Germinal center (tissue), 1 donor: ENCODE results near the gene CEP170B.
A peak's percentile ranks its signal among the peaks of the same experiment; 100 is the strongest.
"Not testable (repeated sequence)": the region's sequence is repeated elsewhere in the genome, so short reads cannot be mapped to it uniquely, and the experiment has no call there.

Experiments
- DNase-seq: peaks from one replicate; pipeline ENCODE4 v3.0.0; 2012; ENCODE audit warnings: mixed read lengths, low spot score

The CEP170B gene

DNA sequence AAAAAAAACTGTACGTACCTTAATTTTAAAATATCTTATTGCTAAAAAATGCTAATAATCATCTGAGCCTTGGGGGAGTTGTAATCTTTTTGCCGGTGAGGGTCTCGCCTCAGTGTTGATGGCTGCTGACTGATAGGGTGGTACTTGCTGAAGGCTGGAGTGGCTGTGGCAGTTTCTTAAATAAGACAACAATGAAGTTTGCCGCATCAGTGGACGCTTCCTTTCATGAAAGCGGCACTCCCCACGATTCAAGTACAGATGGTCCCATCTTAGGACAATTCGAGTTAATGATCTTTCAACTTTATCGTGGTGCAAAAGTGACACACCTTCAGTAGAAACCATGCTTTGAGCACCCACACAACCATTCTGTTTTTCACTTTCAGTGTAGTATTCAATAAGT is 52.0 kb downstream of the CEP170B start:
- DNase-seq, result no peak

DNA sequence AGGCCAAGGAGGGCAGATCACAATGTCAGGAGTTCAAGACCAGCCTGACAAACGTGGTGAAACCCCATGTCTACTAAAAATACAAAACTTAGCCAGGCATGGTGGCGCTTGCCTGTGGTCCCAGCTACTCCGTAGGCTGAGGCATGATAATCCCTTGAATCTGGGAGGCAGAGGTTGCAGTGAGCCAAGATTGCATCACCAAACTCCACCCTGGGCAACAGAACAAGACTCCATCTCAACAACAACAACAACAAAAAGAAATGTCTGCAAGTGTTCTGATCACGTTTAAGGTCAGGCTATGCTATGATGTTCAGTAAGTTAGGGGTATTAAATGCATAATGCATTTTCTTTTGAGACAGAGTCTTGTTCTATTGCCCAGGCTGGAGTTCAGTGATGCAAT is 52.9 kb downstream of the CEP170B start:
- DNase-seq, result no peak

DNA sequence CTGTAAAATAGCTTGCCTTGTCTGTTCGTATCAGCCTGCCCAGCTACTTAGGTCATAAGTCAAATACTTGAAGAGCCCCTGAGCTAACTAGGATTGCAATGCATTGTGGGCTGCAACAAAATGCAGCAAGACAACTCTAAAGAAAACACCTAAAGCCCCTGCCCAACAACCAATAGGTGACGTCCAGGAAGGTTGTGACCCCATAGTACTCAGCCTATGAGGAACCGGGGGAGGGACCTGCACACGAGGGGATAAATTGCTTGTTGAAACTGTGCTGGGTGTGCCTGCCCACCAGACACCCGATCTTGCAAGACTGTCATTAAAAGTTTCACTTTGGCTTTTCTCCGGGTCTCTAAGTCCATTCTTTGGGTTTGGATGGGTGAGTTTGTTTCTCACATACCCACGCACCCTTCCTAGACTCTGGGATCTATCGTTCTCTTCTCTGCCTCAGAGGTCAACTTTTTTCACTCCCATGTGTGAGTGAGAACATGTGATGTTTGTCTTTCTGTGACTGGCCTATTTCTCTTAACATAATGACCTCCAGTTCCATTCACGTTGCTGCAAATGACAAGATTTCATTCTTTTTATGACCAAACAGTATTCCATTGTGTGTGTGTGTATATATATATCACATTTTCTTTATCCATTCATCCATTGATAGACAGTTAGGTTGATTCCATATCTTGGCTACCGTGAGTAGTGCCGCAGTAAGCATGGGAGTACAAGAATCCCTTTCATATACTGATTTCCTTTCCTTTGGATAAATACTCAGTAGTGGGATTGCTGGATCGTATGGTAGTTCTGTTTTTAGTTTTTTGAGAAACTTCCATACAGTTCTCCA is 54.3 kb downstream of the CEP170B start:
- DNase-seq, result not testable (repeated sequence)

DNA sequence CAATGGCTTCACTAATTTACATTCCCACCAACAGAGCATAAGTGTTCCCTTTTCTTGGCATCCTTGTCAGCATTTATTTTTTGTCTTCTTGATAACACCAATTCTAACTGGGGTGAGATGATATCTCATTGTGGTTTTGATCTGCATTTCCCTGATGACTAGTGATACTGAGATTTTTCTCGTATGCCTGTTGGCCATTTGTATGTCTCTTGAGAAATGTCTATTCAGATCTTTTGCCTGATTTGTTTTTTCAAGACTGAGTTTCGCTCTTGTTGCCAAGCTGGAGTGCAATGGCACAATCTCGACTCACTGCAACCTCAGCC is 54.9 kb downstream of the CEP170B start:
- no peak for DNase-seq

DNA sequence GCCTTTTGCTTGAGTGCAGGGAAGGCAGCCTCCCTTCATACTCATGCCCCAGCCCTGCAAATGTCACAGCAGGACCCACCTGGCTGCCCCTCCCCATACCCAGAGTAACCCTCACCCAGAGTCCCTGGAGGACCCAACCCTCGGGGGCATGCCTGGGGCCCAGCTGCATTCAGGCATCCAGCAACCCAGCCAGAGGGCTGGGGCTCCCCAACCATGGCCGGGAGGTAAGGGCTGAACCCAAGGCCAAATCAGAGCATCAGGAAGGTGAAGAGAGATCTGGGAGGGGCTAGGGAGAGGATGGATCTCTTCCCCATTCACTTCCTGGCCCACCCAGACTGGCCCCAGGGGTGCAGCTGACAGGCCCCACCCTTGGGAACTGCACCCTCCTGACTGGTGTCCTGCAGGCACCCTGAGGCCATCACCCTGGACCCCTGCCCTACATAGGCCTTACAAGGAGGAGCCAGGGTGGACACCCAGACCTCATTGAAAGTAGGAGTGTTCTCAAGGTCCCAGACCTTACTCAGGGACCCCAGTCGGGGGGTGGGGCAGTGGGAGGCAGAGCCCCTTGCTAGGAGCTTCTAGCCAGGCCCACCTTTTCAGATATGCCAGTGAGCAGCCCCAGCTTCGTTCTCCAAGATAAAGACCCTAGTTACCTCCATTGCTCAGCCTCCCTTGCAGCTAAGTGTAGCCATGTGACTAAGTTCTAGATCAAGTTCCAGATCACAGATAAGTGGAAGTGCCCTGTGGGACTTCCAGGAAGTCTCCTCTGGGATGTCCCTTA is 58.8 kb downstream of the CEP170B start:
- DNase-seq, result peak; percentile 48

DNA sequence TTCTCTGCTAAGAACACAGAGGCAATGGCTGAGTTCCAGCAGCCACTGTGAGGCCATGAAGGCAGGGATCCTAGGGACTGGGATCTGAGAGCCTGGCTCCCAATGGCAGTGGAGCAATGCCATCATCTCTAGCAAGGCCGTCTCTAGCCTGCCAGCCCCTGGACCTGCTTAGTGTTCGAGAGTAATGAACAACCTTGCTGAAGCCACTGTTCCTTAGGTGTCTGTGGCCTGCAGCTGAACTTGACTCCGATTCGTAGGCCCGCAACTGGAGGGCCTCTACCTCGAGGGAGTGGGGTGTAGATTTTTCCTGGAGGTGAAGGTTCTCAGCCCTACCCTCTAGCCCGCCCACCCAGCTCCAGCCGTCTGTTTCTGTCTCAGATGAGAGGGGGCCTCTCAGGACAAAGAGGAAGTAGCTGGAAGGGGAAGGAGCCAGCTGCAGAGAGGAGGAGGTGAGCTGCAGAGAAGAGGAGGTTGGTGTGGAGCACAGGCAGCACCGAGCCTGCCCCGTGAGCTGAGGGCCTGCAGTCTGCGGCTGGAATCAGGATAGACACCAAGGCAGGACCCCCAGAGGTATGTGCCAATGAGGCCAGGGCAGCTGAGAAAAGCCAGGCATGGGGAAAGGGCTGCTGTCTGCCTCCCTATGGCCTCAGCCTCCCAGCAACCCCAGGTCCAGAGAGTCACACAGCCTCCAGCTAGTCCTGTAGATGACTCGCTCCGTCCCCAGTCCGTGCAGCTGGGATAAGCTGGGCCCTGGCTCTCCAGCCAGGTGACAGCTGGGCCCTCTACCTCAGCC is 59.5 kb downstream of the CEP170B start, which contains the start of gene PLD4:
TSS of gene PLD4 (plus strand) at position 459 of the 793 bp plus-strand sequence. CDS start 2,262 bp downstream, outside the sequence.
- DNase-seq, result peak; percentile 75

DNA sequence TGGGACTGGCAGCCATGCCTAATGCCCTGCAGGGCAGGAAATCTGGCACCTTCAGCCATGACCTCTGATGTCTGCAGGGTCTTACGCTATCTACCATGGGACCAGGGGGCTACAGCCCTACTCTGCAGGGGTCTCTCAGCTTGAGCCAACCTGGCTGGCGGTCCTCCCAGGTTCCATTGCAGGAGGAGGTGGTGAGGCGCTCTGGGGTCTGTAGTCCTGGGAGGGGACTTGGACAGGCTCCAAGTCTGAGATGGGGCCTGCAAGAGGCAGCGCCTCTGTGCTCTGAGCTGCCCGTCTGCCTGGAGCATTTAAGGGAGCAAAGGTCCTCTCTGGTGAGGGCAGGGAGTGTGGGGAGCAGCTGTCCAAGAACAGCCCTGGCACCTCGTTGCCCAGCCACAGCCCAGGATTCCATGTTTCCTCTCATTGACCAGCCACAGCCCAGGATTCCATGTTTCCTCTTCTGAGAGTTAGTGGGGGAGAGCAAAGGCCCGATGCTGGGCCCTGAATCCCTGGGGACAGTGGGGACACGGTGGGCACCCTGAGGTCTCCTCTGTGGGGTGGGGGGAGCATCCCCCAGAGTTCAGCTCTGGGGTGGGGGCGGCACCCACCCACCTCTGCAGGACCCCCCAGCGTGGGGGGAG is 60.3 kb downstream of the CEP170B start:
- no peak for DNase-seq

DNA sequence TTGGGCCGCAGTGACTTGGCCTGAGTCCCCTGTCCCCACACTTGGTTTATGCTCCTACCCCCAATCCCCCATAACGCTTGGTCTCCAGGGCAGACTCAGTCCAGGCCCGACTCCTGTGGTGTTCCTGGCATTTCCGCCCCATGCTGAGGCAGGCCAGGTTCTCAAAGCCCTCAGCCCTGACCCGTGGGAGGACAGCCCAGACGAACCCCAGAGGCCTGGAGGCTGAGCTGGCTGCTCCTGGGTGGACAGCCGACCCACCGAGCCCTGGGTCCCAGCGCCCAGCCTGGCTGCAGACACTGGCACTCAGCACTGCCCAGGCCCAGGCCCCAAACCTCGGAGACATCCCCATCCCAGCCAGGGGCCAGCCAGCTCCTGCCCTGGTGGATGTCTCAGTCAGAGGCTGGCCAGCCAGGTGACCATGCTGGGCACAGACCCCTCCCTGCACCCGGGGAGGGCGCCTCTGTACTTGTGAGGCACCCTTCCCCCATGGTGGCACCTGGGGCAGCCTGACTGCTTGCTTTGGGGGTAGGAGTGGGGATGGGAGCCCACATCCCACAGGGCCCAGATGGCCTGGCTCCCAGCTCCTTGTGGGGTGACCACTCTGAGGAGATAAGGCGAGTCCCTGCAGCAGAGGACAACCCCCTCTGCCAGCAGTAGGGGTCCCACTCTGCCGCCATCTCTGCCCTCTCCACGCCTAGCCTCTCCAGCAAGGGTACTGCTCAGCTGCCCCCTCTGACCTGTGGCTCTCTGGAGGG is 61.0 kb downstream of the CEP170B start:
- no peak for DNase-seq

DNA sequence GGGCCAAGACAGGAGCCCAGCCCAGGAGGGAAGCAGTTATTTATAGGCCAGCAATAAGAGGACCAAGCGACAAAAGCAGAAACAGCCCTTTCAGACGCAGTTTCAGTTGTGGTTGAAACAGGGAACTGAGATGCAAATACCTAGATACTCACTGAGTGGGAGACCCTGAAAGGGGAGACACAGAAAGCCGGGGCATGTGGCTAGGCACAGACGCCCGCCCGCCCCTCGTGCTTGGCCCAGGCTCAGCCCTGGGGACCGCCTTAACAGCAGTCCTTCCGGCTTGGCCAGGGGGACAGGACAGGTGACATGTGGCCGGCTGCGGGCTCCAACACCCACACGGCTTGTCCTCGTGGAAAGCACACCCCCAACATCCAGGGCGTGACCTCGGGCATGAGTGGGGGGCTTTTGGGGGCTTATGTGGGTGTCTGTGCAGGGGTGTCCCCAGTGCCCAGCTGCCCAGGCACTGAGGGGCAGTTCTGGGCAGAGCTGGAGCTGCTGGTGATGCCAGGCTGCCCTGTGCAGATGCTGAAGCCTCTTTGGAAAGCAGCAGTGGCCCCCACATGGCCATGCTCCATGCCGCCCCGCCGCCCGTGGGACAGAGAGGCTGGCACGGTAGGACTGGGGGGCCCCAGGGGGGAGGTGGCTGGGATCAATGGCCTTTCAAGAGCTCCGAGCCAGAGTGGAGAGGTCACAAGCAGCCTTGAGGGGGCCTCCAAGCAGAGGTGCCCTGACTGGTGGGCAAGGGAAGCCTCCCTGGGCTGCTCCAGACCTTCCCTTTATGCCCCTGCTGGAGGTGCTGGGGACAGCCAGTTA is 61.8 kb downstream of the CEP170B start:
- peak; percentile 84 for DNase-seq

DNA sequence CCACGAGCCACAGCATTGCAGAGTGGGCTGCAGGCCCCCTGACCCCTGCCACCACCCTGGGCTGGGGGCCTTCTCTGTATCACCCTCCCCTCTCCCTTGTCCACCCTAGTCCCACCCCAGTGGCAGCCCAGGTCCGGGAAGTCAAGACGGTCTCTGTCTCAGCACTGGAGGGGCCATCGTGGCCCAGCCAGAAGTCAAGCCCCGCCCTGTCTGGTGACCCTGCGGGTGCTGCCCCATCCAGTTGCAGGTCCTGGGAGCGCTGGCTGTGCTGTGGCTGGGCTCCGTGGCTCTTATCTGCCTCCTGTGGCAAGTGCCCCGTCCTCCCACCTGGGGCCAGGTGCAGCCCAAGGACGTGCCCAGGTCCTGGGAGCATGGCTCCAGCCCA is 62.4 kb downstream of the CEP170B start:
- no peak for DNase-seq

DNA sequence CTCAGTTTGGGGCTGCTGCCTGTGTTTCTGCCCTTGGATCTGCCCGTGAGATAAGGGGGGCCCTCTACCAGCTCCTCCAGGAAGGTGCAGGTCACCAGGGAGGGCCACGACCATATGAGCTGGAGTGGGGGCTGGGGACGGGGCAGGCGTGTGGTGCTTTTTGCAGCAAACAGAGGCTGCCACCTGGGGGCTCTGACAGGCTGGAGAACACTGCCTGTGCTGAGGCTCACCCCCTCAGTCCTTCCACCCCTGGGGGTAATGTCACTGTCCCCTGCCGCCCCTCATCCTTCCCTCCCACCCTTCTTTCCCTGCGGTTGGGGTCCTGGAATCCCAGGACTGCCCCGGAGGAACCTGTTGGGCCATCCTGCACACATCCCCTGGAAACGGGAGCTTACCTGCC is 62.8 kb downstream of the CEP170B start:
- DNase-seq, result no peak

DNA sequence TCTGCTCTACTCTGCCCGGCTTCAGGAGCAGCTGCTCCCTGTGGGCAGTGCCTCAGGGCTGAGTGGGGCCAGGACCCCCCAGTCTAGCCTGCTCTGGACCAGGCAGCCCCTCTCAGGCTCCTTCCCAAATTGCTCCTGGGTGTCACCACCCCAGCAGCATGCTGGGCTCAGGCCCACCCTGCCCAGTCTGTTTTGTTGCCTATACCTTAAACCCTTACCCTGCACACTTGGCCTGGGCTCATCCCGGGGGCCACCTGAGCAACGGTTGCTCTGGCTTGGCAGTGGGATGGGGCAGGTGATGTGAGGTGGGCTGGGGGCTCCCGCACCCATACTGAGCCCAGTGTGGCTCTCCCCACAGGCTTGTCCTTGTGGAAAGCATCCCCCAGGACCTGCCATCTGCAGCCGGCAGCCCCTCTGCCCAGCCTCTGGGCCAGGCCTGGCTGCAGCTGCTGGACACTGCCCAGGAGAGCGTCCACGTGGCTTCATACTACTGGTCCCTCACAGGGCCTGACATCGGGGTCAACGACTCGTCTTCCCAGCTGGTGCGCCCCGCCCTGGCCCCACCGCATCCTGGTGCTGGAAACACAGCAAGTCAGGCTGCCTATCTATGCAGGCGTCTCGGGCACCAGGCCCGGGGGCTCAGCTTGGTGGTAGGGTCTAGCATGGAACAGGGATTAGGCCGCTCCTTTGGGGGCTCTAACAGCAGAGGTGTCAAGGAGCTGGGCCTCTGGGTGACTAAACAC is 63.5 kb downstream of the CEP170B start:
- DNase-seq, result no peak

DNA sequence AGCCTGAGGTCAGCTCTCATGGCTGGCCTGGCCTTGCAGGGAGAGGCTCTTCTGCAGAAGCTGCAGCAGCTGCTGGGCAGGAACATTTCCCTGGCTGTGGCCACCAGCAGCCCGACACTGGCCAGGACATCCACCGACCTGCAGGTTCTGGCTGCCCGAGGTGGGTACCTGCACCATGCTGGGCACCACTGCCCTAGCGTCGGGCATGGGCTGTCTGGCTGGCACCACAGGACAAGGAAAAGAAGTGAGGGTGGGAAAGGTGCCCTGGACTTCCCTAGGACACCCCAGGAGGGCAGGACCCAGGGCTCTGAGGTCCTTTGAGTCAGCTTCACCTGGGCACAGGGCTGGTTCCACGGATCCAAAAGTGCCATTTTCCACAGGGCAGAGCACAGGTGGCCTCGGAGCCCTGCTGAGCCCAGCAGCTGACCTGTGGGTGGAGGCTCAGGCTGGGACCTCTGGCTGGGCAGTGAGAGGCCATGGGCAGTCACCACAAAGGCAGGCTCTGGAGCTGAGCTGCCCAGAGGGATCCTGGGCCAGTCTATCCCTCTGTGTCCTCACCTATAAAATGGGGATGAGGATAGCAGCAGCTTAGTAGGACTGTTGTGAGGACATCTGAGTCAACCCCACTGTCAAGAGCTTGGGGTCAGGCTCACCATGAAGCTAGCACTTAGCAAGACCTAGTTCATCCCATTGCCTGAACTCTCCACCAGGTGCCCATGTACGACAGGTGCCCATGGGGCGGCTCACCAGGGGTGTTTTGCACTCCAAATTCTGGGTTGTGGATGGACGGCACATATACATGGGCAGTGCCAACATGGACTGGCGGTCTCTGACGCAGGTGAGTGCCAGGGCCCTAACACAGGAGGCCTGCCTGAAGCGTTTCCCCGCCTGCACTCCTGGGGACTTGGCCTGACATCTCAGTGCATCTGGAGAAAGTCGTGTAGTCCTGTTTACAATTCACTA is 64.5 kb downstream of the CEP170B start:
- DNase-seq, result no peak

DNA sequence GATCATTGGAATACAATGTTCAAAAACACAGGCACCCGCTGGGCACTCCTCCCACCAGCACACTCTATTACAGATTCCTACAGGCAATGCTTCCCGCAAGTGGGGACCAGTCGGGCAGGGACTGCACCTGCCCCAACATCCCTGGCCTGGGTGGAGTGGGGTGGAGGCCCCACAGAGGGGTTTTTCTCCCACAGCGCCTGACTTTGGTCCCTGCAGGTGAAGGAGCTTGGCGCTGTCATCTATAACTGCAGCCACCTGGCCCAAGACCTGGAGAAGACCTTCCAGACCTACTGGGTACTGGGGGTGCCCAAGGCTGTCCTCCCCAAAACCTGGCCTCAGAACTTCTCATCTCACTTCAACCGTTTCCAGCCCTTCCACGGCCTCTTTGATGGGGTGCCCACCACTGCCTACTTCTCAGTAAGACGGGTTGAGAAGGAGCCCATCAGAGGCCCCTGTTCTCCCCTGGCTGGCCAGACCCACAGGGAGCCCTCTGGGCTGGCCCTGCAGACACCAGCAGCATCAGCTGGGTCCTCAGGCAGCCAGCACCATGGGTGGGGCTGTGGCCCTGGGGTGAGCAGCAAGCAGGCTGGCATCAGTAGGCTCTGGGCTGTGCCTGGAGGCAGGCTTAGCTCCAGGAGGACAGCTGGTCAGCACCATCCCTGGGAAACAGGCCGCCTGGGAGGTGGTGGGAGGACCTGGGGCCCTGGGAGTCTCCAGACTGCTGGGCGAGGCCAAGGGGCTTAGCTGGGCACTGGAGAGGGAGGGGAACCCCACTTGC is 65.6 kb downstream of the CEP170B start:
- no peak for DNase-seq

DNA sequence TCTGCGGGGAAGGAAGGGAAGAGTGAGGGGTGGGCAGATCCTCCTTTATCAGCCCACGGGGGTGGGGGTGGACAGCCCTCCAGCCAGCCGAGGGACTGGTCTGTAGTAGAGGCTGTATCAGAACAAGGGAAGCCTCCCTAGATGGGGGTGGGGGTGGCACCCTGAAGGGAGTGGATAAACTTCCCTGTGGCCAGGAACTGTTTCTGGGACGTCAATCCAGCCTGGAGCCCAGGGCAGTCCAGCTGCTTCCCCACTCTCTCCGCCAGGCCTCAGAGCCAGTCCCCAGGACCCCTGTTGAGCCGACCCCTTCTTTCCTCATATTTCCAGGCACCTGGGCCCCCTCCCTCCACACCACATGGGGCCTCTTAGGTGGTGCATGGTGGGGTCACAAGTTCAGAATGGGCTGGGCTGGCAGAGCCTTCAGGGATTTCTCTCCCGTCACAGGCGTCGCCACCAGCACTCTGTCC is 66.3 kb downstream of the CEP170B start:
- no peak for DNase-seq

DNA sequence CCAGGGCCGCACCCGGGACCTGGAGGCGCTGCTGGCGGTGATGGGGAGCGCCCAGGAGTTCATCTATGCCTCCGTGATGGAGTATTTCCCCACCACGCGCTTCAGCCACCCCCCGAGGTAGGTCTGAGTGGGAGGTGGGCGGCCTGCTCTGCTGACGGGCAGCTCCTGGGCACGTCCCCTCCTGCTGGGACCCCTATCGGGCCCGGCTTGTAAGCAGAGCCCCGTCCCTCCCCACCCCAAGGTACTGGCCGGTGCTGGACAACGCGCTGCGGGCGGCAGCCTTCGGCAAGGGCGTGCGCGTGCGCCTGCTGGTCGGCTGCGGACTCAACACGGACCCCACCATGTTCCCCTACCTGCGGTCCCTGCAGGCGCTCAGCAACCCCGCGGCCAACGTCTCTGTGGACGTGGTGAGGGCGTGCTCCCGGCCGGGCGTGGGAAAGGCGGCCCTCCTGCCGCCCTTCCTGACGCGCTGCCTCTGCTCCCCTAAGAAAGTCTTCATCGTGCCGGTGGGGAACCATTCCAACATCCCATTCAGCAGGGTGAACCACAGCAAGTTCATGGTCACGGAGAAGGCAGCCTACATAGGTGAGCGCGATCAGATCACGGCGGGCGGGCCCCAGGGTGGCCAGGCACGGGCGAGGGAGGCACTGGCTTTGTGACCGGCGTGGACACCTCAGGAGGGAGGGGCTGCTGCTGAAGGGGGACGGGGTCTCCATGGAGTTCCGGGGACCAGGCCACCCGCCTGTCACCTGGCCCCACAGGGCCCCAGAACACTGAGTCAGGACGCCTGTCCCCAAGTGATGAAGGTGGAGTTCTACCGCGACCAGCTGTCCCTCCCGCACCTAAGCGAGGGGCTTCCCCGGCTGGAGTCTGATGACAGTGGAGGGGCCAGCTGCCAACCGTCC is 67.0 kb downstream of the CEP170B start:
- DNase-seq, result no peak
